Activated T-cell treated with anti-CD3 and anti-CD28 coated beads, Interleukin-2, amount 50 U/mL, for 24 hours (primary cell): ENCODE results near the gene GAREM2.
"Not testable (repeated sequence)": the region's sequence is repeated elsewhere in the genome, so short reads cannot be mapped to it uniquely, and the experiment has no call there.

ENCODE experiments used
- DNase-seq: peaks from one replicate; pipeline ENCODE4 v3.0.0-alpha.2; 2020
- H3K27ac Mint-ChIP-seq: 2 replicates; pipeline ENCODE4 v1.8.0; 2020; ENCODE audit warnings: mild to moderate bottlenecking, mixed read lengths
- H3K27me3 Mint-ChIP-seq: 2 replicates; pipeline ENCODE4 v1.8.0; 2020; ENCODE audit warnings: mixed read lengths
- H3K36me3 Mint-ChIP-seq: 2 replicates; pipeline ENCODE4 v1.8.0; 2020; ENCODE audit warnings: low read depth, mixed read lengths
- H3K4me1 Mint-ChIP-seq: 2 replicates; pipeline ENCODE4 v1.8.0; 2020; ENCODE audit warnings: low read depth, mixed read lengths
- H3K4me3 Mint-ChIP-seq: 2 replicates; pipeline ENCODE4 v1.8.0; 2020; ENCODE audit warnings: mild to moderate bottlenecking, moderate library complexity, mixed read lengths
- H3K9me3 Mint-ChIP-seq: 2 replicates; pipeline ENCODE4 v1.8.0; 2020; ENCODE audit warnings: mixed read lengths

The GAREM2 gene

DNA sequence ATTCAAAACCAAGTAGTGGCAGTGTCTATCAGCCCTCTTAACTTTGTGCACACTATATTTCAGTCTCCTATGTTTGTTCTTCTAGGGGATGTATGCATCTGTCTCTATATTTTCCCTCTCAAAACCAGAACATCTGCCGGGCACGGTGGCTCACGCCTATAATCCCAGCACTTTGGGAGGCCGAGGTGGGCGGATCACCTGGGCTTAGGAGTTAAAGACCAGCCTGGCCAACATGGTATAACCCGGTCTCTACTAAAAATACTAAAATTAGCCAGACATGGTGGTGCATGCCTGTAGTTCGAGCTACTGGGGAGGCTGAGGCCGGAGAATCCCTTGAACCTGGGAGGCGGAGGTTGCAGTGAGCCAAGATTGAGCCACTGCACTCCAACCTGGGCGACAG, 9.9 kb upstream of the GAREM2 start:
- DNase-seq, result no peak
- H3K9me3 Mint-ChIP-seq, result no peaks in the 10 kb centered on the region
- H3K27me3 Mint-ChIP-seq, result no peaks in the 10 kb centered on the region
- H3K27ac Mint-ChIP-seq, result no peak overlapping the region
- no peaks in the 10 kb centered on the region for H3K4me1 Mint-ChIP-seq
- no peaks in the 10 kb centered on the region for H3K36me3 Mint-ChIP-seq
- H3K4me3 Mint-ChIP-seq, result no peak overlapping the region

GRCh38 chr2:26164231-26164630, 8.7 kb upstream of the GAREM2 start:
- Mint-ChIP-seq H3K9me3 (no peaks in the 10 kb centered on the region), H3K36me3 (no peaks in the 10 kb centered on the region), H3K27me3 (no peaks in the 10 kb centered on the region), H3K4me1 (no peaks in the 10 kb centered on the region), H3K27ac (no peak overlapping the region), H3K4me3 (no peak overlapping the region)
- DNase-seq, result no peak

DNA sequence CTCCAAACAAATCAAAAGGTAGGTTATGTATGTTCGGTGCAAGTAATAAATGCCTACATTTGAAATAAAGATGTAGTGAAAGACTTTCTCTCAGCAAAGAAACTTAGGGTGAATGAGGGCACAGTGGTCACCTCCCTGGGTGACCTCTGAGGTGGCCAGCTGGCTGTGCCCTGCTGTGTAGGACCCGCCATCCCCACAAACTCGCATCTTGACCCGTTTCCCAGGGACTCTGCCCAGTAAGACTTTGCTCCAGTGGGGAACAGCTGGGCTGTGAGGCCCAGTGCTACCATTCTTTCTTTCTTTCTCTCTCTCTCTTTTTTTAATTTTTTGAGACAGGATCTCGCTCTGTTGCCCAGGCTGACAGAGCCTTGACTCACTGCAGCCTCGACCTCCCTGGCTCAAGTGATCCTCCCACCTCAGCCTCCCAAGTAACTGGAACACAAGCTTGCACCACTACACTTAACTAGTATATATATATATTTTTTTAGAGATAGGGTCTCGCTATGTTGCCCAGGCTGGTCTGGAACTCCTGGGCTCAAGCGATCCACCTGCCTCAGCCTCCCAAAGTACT, 8.2 kb upstream of the GAREM2 start:
- Mint-ChIP-seq H3K4me3 (no peak overlapping the region), H3K27me3 (no peaks in the 10 kb centered on the region), H3K9me3 (no peaks in the 10 kb centered on the region), H3K4me1 (no peaks in the 10 kb centered on the region), H3K36me3 (no peaks in the 10 kb centered on the region), H3K27ac (no peak overlapping the region)
- DNase-seq, result no peak

DNA sequence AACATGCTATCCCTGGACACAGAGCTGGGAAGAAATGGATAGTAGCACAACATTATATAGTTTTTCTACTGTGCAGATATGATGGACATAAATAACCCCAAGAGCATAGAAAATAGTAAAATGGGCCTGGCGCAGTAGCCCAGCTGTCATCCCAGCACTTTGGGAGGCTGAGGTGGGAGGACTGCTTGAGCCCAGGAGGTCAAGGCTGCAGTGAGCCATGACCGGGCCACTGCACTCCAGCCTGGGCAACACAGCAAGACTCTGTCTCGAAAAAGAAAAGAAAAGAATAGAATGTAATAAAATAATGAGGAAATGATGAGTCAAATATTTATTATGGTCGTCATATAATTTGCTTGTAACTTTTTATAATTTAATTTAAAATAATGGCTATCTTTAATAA, 7.5 kb upstream of the GAREM2 start:
- H3K27me3 Mint-ChIP-seq, result no peaks in the 10 kb centered on the region

GRCh38 chr2:26166541-26166940, 6.3 kb upstream of the GAREM2 start:
- H3K36me3 Mint-ChIP-seq, H3K4me1 Mint-ChIP-seq, H3K27me3 Mint-ChIP-seq, DNase-seq, H3K27ac Mint-ChIP-seq, H3K4me3 Mint-ChIP-seq, H3K9me3 Mint-ChIP-seq: not testable (repeated sequence)

More for the DNA sequence above, 7.5 kb upstream of the GAREM2 start:
- H3K9me3 Mint-ChIP-seq, result no peaks in the 10 kb centered on the region
- no peaks in the 10 kb centered on the region for H3K4me1 Mint-ChIP-seq
- H3K4me3 Mint-ChIP-seq, result no peak overlapping the region
- H3K36me3 Mint-ChIP-seq, result no peaks in the 10 kb centered on the region
- DNase-seq, result no peak
- H3K27ac Mint-ChIP-seq, result no peak overlapping the region

GRCh38 chr2:26168785-26169184, 4.1 kb upstream of the GAREM2 start:
- Mint-ChIP-seq H3K27ac (no peak overlapping the region), H3K27me3 (peaks cover 21% of the 10 kb centered on the region), H3K4me1 (peaks cover 10% of the 10 kb centered on the region), H3K9me3 (no peaks in the 10 kb centered on the region), H3K4me3 (no peak overlapping the region), H3K36me3 (no peaks in the 10 kb centered on the region)
- DNase-seq, result no peak

DNA sequence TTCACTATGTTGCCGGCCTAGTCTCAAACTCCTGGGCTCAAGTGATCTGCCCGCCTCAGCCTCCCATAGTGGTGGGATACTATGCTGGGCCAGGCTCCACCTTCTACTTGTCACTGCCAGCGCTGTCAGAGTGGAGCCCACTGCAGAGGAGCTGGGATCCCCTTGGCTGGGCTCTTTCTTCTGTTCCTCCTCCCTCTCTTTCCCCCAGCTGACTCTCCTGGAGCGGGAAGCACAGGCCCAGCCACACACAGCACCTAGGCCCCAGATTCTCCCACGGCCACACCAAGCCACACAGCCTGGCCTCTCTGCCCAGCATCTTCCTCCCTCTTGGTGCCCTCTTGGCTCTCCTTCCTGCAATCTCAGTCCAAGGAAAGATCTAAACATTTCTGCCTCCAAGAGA, 3.7 kb upstream of the GAREM2 start:
- Mint-ChIP-seq H3K36me3 (no peaks in the 10 kb centered on the region), H3K4me1 (peaks cover 10% of the 10 kb centered on the region), H3K9me3 (no peaks in the 10 kb centered on the region), H3K27ac (no peak overlapping the region), H3K4me3 (no peak overlapping the region), H3K27me3 (peaks cover 24% of the 10 kb centered on the region)
- DNase-seq, result no peak

GRCh38 chr2:26169681-26170414, 3.0 kb upstream of the GAREM2 start:
- Mint-ChIP-seq H3K27me3 (peaks cover 31% of the 10 kb centered on the region), H3K9me3 (no peaks in the 10 kb centered on the region), H3K27ac (no peak overlapping the region), H3K4me3 (no peak overlapping the region), H3K36me3 (no peaks in the 10 kb centered on the region), H3K4me1 (peaks cover 13% of the 10 kb centered on the region)
- DNase-seq, result no peak

DNA sequence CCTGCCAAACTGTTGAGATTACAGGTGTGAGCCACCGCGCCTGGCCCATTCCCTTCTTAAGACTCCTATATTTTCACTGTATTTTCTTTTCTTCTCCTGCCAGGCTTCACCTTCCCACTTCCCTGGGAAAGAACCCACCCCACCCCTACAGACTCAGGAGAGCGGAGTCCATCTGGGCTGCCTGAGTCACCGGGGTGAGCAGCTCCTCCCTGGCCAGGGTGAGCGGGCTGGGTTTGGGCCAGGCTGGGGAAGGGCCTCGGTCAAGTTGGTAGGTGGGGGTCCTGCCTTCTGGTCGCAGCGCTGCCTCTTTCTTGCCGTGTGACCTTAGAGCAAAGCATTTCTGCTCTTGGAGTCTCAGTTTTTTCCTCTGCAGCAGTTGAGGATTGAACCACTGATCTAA, 2.1 kb upstream of the GAREM2 start:
- H3K27me3 Mint-ChIP-seq, result peaks cover 32% of the 10 kb centered on the region
- no peak overlapping the region for H3K4me3 Mint-ChIP-seq
- H3K27ac Mint-ChIP-seq, result no peak overlapping the region
- peaks cover 13% of the 10 kb centered on the region for H3K4me1 Mint-ChIP-seq
- no peaks in the 10 kb centered on the region for H3K9me3 Mint-ChIP-seq
- H3K36me3 Mint-ChIP-seq, result no peaks in the 10 kb centered on the region
- DNase-seq, result no peak

GRCh38 chr2:26172189-26172870, 558 bp upstream of the GAREM2 start:
- Mint-ChIP-seq H3K4me1 (peaks cover 13% of the 10 kb centered on the region), H3K27ac (peak overlapping the region; percentile 76), H3K9me3 (no peaks in the 10 kb centered on the region), H3K4me3 (peak overlapping the region; percentile 74), H3K27me3 (peaks cover 43% of the 10 kb centered on the region), H3K36me3 (no peaks in the 10 kb centered on the region)
- no peak for DNase-seq

GRCh38 chr2:26173776-26174482, 1.0 kb downstream of the GAREM2 start:
- Mint-ChIP-seq H3K4me3 (peak overlapping the region; percentile 49), H3K27ac (peak overlapping the region; percentile 56), H3K36me3 (no peaks in the 10 kb centered on the region), H3K27me3 (peaks cover 55% of the 10 kb centered on the region), H3K4me1 (peaks cover 17% of the 10 kb centered on the region), H3K9me3 (no peaks in the 10 kb centered on the region)
- DNase-seq, result no peak

DNA sequence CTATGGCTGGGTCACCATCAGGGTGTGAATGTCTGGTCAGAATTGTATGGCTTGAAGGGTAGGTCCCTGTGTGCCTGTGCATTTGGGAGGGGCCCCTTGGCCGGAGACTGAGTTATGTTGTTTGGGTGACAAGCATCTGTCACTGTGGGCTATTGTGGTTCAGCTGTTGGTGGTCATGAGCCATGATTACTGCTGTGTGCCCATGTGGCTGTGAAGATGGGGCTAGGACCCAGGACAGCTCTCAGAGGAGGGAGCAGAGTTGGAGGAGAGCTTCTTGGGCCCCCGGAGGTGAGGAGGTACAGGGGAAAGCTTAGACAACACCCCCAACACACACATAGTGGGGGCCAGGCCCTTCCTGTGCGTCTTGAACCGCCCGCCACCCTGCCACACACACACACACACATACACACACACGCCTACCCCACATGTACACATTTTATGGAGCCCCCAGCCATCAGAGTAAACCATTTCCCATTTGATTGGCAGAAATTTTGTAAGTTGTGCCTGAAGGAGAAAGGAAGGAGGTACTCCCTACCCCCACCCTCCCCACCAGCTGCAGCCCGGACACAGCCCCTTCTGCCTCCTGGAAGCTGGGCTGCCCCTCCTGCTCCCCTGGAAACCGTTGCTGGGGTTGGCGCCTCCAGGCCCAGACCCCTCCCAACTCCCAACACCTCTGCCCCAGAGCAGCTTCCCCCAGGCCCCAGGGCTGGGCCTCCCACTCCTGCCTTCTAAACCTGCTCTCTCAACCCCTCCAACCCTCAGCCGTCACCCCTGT, 2.0 kb downstream of the GAREM2 start:
- H3K4me3 Mint-ChIP-seq, result no peak overlapping the region
- H3K4me1 Mint-ChIP-seq, result peaks cover 21% of the 10 kb centered on the region
- no peak overlapping the region for H3K27ac Mint-ChIP-seq
- no peaks in the 10 kb centered on the region for H3K36me3 Mint-ChIP-seq
- H3K9me3 Mint-ChIP-seq, result no peaks in the 10 kb centered on the region
- no peak for DNase-seq
- peaks cover 61% of the 10 kb centered on the region for H3K27me3 Mint-ChIP-seq

DNA sequence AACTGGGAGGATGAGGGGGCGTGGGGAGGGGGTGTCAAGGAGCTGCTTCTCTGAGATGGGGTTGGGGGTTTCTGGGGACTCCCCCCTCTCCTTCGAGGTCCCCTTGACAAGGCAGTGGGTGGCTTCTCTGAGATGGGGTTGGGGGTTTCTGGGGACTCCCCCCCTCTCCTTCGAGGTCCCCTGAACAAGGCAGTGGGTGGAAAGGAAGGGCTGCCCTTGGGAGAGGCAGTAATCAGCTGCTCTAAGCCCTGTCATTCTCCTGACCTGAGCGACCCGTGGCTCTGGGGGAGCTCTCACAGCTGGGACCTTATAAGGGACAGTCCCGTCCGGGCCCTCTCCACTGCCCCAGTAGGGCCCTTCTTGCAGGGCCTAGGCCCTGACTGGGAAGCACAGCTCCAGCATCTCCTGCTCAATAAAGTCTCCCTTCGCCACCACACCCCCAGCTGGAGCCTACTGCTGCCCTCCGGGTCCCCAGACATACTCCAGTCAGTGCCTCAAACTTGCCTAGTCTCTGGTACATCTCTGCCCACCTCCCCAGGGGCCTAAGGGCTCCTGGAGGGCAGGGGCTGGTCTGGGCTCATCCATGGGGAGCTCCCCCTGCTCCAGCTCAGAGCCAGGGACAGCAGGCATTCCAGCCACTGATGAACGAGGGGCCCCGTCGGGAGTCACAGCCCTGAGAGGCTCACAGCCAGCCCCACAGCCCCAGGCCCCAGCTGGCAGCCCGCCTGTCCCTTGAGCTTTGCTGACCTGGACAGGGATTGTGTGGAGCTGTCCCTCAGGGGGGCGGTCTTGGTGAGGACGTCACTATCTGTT, 2.8 kb downstream of the GAREM2 start:
- no peak for DNase-seq
- no peaks in the 10 kb centered on the region for H3K36me3 Mint-ChIP-seq
- H3K4me3 Mint-ChIP-seq, result no peak overlapping the region
- H3K27ac Mint-ChIP-seq, result no peak overlapping the region
- H3K4me1 Mint-ChIP-seq, result peaks cover 24% of the 10 kb centered on the region
- H3K9me3 Mint-ChIP-seq, result no peaks in the 10 kb centered on the region
- peaks cover 67% of the 10 kb centered on the region for H3K27me3 Mint-ChIP-seq

- no peak for DNase-seq
- Mint-ChIP-seq H3K9me3 (no peaks in the 10 kb centered on the region), H3K36me3 (no peaks in the 10 kb centered on the region), H3K27me3 (peaks cover 67% of the 10 kb centered on the region), H3K27ac (no peak overlapping the region), H3K4me1 (peaks cover 24% of the 10 kb centered on the region), H3K4me3 (no peak overlapping the region)
These were observed 3.4 kb downstream of the GAREM2 start for GRCh38 chr2:26176279-26176615.
